A204.1 (cell line): ENCODE results near the gene CARF.
A peak's percentile ranks its signal among the peaks of the same experiment; 100 is the strongest.

Experiments
- FAIRE-seq: peaks from 2 replicates; lab custom pipeline; 2012; peaks lifted over from hg19 to GRCh38; lab: Jason Lieb, UNC

The CARF gene

DNA sequence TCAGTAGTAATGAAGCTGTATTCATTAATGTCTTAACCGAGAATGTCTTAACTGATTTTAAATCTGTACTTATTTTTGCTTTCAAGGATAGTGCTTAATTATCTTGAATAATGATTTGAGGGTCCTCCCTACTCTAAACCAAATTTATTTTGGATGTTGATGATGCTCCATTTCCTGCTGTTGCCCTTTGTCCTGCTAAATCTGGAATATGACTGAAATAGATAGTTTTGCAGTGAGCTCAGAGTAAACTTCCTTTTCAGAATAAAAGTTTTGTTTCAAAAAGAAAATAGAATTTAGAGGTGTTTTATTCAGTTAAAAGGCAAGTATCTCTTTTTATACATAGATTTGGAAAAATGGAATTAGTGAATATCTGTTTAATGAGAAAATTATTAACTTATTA, 110.7 kb downstream of the CARF start:
- peak; percentile 37 for FAIRE-seq

DNA sequence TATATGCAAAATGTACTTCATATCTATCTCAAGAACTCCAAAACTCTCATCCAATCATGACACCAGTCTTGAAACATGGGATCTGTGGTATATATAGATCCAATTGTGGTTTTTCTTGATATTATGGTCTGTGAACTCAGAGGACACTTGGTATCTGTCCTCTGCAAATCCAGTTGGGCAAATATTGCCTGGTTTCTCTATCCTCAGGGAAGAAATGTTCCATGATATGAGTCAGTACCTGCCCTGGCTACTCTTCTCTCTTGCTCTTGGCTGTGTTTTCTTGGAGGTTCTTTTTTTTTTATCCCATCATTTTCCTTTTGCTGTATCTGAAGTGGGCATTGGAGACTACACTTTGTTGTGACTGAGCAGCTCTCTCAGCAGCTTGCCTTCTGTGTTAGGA, 113.5 kb downstream of the CARF start:
- FAIRE-seq: no peak

DNA sequence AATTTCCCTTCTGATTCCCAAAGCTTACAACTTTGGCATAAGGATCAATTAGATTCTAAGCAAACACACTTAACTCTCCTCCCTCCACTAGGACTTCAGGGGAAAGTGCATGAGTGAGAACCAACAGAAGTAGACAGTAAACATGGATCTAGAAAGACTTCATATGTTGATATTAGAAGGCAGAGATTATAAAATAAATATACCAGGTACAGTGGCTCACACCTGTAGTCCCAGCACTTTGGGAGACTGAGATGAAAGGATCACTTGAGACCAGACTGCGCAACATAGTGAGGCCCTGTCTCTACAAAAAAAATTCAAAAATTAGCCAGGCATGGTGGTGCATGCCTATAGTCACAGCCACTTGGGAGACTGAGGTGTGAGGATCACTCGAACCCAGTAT, 118.5 kb downstream of the CARF start:
- no peak for FAIRE-seq

- FAIRE-seq: no peak
These were observed 118.9 kb downstream of the CARF start for GRCh38 chr2:203030991-203031390.

- no peak for FAIRE-seq
These were observed 121.3 kb downstream of the CARF start for GRCh38 chr2:203033395-203033794.

DNA sequence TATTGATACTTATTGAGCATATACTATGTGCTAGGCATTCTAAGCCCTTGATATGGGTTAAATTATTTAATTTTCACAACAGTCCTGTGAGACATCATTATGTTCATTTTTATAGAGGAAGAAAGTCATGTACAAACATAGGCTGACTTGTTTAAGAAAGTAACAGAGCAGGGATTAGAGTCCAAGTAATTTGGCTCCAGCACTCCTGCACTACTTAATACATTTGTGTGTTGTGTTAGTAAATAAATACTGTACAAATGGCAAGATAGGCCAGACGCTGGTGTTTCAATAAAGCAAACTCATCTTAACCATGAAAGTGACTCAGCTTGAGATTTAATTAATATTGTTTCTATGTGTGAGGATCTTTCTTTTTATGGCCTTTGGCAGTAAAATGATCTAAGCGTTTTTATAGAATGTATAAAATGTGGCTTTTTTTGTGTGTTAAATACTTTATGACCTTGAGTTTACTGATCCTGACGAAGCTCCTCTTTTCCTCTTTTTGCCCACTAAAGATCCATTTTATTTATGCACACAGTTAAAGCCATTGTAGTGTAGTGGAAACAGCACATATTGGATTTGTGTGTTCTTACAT, 123.9 kb downstream of the CARF start:
- FAIRE-seq: no peak
